OCI-LY1 (cell line): ENCODE data around the gene PREX1.

Experiments used
- H2AFZ ChIP-seq: fragments of 200-600 bp; sonication (generic), shearing (Covaris generic); 2 replicates; pipeline ENCODE4 v1.6.0; 2014; ENCODE audit warnings: antibody characterized with exemption, mild to moderate bottlenecking, low read length
- H3F3A ChIP-seq: fragments of 200-600 bp; sonication (generic), shearing (Covaris generic); 2 replicates; pipeline ENCODE4 v1.6.0; 2014; ENCODE audit warnings: mild to moderate bottlenecking, antibody characterized with exemption, low read length, moderate library complexity; ENCODE audit not compliant: insufficient read depth
- H3K27ac ChIP-seq: fragments of 200-600 bp; sonication (generic); 2 replicates; pipeline ENCODE4 v1.5.1; 2014; ENCODE audit warnings: low read length, mixed run types, mild to moderate bottlenecking, low read depth; ENCODE audit not compliant: poor library complexity, severe bottlenecking
- H3K27me3 ChIP-seq: fragments of 200-600 bp; sonication (generic); 2 replicates; pipeline ENCODE4 v1.6.0; 2014; ENCODE audit warnings: antibody characterized with exemption, mild to moderate bottlenecking, low read length, moderate library complexity; ENCODE audit not compliant: insufficient read depth
- H3K36me3 ChIP-seq: fragments of 200-600 bp; sonication (generic); 2 replicates; pipeline ENCODE4 v1.6.1; 2014; ENCODE audit warnings: mild to moderate bottlenecking, antibody characterized with exemption, low read length, moderate library complexity, mixed read lengths; ENCODE audit not compliant: insufficient read depth
- H3K4me1 ChIP-seq: fragments of 200-600 bp; sonication (generic); 2 replicates; pipeline ENCODE4 v1.5.1; 2014; ENCODE audit warnings: mild to moderate bottlenecking, low read length, moderate library complexity; ENCODE audit not compliant: insufficient read depth, severe bottlenecking
- H3K4me2 ChIP-seq: fragments of 200-600 bp; sonication (generic), shearing (Covaris generic); 2 replicates; pipeline ENCODE4 v1.6.1; 2014; ENCODE audit warnings: low read length
- H3K4me3 ChIP-seq: fragments of 200-600 bp; sonication (generic); 2 replicates; pipeline ENCODE4 v1.5.1; 2014; ENCODE audit warnings: low read length, low read depth, mild to moderate bottlenecking, mixed read lengths; ENCODE audit not compliant: poor library complexity, severe bottlenecking
- H3K79me2 ChIP-seq: fragments of 200-600 bp; shearing (Covaris generic); 2 replicates; pipeline ENCODE4 v1.6.1; 2016; ENCODE audit warnings: mixed run types, low read length, mixed read lengths; ENCODE audit not compliant: insufficient read depth
- H3K9ac ChIP-seq: fragments of 200-600 bp; sonication (generic), shearing (Covaris generic); 2 replicates; pipeline ENCODE4 v1.6.1; 2014; ENCODE audit warnings: mild to moderate bottlenecking, low read length, mixed read lengths
- H3K9me2 ChIP-seq: fragments of 200-600 bp; sonication (generic), shearing (Covaris generic); 2 replicates; pipeline ENCODE4 v1.6.1; 2014; ENCODE audit warnings: low read depth, mild to moderate bottlenecking, low read length, mixed read lengths
- H3K9me3 ChIP-seq: fragments of 200-600 bp; shearing (Covaris generic); 2 replicates; pipeline ENCODE4 v1.6.1; 2014; ENCODE audit warnings: low read length, mixed read lengths
- H4K20me1 ChIP-seq: fragments of 200-600 bp; sonication (generic), shearing (Covaris generic); 2 replicates; pipeline ENCODE4 v1.6.0; 2016; ENCODE audit warnings: mild to moderate bottlenecking, low read length; ENCODE audit not compliant: insufficient read depth
- EZH2 ChIP-seq: fragments of 200-600 bp; sonication (generic), shearing (Covaris generic); IDR thresholded peaks from 2 replicates; pipeline ENCODE4 v1.8.0; 2017; ENCODE audit warnings: borderline replicate concordance, mixed run types, mild to moderate bottlenecking, antibody characterized with exemption, low read length, moderate library complexity, mixed read lengths
- TF ChIP-seq, protein P1 (sequence below): fragments of 200-600 bp; sonication (generic), shearing (Covaris generic); IDR thresholded peaks from 2 replicates; pipeline ENCODE4 v1.5.1; 2017; ENCODE audit warnings: mild to moderate bottlenecking, antibody characterized with exemption, low read length, moderate library complexity, mixed read lengths

The PREX1 gene

DNA sequence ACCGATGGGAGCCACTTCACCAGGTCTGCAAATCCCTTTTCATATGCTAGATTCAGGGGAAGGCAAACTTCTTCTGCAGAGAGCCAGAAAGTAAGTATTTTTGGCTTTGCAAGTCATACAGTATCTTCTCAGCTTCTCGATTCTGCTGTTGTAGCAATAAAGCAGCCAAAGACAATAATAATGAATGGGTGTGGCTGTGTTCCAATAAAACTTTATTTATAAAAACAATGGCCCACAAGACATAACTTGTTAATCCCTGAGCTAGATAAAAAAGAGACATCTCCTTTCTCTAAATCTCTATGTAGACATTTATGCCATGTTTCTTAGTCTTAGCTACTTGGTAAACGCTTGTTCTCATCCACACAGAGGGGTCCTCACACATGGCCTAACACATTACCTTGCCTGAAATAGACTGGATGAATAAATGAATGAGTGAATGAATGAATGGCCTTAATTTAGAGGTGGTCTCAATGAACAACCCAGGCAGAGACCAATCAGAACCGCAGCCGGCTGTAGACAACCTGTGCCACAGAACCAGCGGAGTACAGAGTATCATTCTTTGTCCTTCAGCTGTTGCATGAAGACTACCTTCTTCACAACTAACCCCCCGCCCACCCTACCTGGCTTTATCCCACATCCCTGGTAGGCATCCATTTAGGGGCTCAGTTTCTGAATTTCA, 13.5 kb upstream of the PREX1 start:
- Histone ChIP-seq H3F3A (no peaks in the 10 kb centered on the region), H3K36me3 (no peaks in the 10 kb centered on the region), H3K27me3 (no peaks in the 10 kb centered on the region), H3K9ac (no peak overlapping the region), H3K27ac (no peak overlapping the region), H3K4me2 (no peak overlapping the region), H3K9me3 (no peaks in the 10 kb centered on the region), H3K4me1 (no peaks in the 10 kb centered on the region), H3K4me3 (no peak overlapping the region), H4K20me1 (no peaks in the 10 kb centered on the region), H3K9me2 (no peaks in the 10 kb centered on the region), H2AFZ (no peak overlapping the region), H3K79me2 (no peaks in the 10 kb centered on the region)
- TF ChIP-seq EZH2, result no peak
- TF ChIP-seq, protein P1, sequence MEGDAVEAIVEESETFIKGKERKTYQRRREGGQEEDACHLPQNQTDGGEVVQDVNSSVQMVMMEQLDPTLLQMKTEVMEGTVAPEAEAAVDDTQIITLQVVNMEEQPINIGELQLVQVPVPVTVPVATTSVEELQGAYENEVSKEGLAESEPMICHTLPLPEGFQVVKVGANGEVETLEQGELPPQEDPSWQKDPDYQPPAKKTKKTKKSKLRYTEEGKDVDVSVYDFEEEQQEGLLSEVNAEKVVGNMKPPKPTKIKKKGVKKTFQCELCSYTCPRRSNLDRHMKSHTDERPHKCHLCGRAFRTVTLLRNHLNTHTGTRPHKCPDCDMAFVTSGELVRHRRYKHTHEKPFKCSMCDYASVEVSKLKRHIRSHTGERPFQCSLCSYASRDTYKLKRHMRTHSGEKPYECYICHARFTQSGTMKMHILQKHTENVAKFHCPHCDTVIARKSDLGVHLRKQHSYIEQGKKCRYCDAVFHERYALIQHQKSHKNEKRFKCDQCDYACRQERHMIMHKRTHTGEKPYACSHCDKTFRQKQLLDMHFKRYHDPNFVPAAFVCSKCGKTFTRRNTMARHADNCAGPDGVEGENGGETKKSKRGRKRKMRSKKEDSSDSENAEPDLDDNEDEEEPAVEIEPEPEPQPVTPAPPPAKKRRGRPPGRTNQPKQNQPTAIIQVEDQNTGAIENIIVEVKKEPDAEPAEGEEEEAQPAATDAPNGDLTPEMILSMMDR, result no peak

DNA sequence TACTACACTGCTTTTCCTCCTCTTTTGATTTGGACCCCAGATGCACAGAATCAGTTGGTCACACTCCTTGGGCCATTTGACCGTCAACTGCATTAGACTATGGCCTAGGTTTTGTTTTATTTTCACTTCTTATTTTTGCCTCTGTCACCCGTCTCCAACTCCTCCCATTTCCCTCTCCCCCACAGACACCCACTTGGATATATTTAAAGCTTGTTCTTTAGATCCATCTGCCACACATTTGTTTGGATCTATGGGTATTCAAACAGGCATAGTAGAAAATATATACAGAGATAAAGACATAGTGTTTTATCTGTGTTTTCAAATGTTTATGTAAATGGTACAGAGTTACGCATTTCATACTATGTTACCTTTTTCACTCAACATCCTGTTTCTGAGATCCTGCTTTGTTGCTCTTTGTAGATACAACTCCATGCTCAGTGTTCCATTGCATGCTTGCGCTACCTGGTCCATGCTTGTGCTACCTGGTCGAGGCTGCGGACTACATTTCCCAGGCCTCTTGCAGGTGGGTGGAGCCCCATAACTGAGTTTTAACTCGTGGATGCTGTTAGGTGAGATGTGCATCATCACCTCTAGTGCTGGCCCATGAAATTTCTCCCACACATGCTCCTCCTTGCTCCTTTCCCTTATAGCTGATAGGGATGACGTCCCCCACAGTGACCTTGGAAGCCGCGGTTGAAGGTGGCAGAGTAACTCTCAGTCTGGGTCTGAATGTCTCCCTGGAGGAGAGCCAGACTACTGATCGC, 11.5 kb upstream of the PREX1 start:
- Histone ChIP-seq H3K9me2 (no peaks in the 10 kb centered on the region), H4K20me1 (no peaks in the 10 kb centered on the region), H3K9ac (no peak overlapping the region), H3K36me3 (no peaks in the 10 kb centered on the region), H3K4me3 (no peak overlapping the region), H3K4me1 (no peaks in the 10 kb centered on the region), H3K27ac (no peak overlapping the region), H3F3A (no peaks in the 10 kb centered on the region), H3K27me3 (no peaks in the 10 kb centered on the region), H3K4me2 (no peak overlapping the region), H3K79me2 (no peaks in the 10 kb centered on the region), H2AFZ (no peak overlapping the region), H3K9me3 (no peaks in the 10 kb centered on the region)
- TF ChIP-seq, protein P1, result no peak
- TF ChIP-seq EZH2, result no peak

DNA sequence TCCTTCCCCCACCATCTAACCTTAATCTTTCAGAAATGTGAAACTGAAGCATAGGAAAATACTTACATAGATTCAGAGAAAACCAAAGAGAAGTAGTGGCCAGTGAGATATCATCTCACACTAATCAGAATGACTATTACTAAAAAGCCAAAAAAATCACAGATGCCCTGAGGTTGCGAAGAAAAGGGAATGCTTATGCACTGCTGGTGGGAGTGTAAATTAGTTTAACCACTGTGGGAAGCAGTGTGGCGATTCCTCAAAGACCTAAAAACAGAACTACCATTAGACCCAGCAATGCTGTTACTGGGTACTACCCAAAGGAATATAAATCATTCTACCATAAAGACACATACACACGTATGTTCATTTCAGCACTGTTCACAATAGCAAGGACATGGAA, 9.2 kb upstream of the PREX1 start:
- Histone ChIP-seq H3K9ac (no peak overlapping the region), H3K9me3 (no peaks in the 10 kb centered on the region), H2AFZ (no peak overlapping the region), H3K4me3 (no peak overlapping the region), H3F3A (no peaks in the 10 kb centered on the region), H3K4me2 (no peak overlapping the region), H3K79me2 (no peaks in the 10 kb centered on the region), H3K27me3 (no peaks in the 10 kb centered on the region), H3K27ac (no peak overlapping the region), H4K20me1 (no peaks in the 10 kb centered on the region), H3K36me3 (no peaks in the 10 kb centered on the region), H3K4me1 (no peaks in the 10 kb centered on the region), H3K9me2 (no peaks in the 10 kb centered on the region)
- TF ChIP-seq, protein P1, result no peak
- TF ChIP-seq EZH2, result no peak
